Activated naive CD4-positive, alpha-beta T cell treated with anti-CD3 and anti-CD28 coated beads, Interleukin-2, amount 10 ng/mL, durations not matched to agents 7 days and 5 days (primary cell): ENCODE data around the gene FBXO22.
"Not testable (repeated sequence)": the region's sequence is repeated elsewhere in the genome, so short reads cannot be mapped to it uniquely, and the experiment has no call there.

Experiments used
- CTCF ChIA-PET: fragments of 350-600 bp; sonication (Branson Sonifier 250); formaldehyde crosslinking; loops from one replicate; lab custom pipeline; 2021; ENCODE audit warnings: antibody characterized with exemption; lab: Charles Lee
- DNase-seq: peaks from one replicate; pipeline ENCODE4 v3.0.0-alpha.2; 2020
- H3K27ac Mint-ChIP-seq: one replicate; pipeline ENCODE4 v1.8.0; 2021; ENCODE audit warnings: mild to moderate bottlenecking, moderate library complexity, mixed read lengths
- H3K27me3 Mint-ChIP-seq: one replicate; pipeline ENCODE4 v1.8.0; 2021; ENCODE audit warnings: mild to moderate bottlenecking, mixed read lengths
- H3K36me3 Mint-ChIP-seq: one replicate; pipeline ENCODE4 v1.8.0; 2021; ENCODE audit warnings: mixed read lengths
- H3K4me1 Mint-ChIP-seq: one replicate; pipeline ENCODE4 v1.8.0; 2021; ENCODE audit warnings: mixed read lengths
- H3K4me3 Mint-ChIP-seq: one replicate; pipeline ENCODE4 v1.8.0; 2021; ENCODE audit warnings: mild to moderate bottlenecking, moderate library complexity, mixed read lengths
- H3K9me3 Mint-ChIP-seq: one replicate; pipeline ENCODE4 v1.8.0; 2021; ENCODE audit warnings: mixed read lengths

The FBXO22 gene

DNA sequence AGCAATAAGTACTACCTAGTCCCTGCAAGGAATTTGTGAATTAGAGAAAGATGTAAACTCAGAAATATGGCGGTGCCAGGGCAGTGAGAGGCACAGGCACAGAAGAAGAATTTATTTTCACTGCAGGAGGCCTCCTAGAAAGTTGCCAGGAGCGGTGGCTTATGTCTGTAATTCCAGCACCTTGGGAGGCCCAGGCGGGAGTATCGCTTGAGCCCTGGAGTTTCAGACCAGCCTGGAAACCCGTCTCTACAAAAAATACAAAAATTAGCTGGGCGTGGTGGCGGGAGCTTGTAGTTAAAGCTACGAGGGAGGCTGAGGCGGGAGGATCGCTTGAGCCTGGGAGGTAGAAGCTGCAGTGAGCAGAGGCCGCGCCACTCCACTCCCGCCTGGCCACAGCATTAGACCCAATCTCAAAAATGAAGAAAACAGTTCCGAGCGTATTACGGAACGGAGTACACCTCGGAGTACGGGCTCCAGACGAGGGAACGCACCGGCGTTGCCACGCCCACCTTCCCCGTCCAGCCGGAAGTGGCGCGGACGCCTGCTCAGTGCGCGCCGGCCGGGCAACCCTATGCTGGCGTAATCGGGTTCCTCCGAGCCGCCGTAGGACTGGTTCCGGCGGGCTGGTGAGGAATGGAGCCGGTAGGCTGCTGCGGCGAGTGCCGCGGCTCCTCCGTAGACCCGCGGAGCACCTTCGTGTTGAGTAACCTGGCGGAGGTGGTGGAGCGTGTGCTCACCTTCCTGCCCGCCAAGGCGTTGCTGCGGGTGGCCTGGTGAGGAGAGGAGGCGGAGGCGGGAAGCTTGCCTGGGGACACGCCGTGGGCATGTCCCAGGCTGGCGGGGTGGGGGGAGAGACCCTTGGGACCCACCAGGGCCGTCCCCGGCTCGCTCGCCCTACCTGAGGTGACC, at the start of gene FBXO22:
FBXO22 (plus strand) TSS at position 548 of the 909 bp plus-strand sequence; CDS start at position 634, 86 bp downstream.
- H3K36me3 Mint-ChIP-seq = peaks cover 29% of the 10 kb centered on the region
- H3K27me3 Mint-ChIP-seq = no peaks in the 10 kb centered on the region
- H3K4me3 Mint-ChIP-seq = peak within 1 kb of the TSS; percentile 99
- peaks cover 55% of the 10 kb centered on the region for H3K4me1 Mint-ChIP-seq
- no peaks in the 10 kb centered on the region for H3K9me3 Mint-ChIP-seq
- CTCF ChIA-PET = interaction anchor here (0.7 kb wide), 1 partner anchor 1059 kb away, joined by 3 read pairs; no protein-coding TSS in a partner anchor
- DNase-seq = peak; percentile 93
- H3K27ac Mint-ChIP-seq = peak within 1 kb of the TSS; percentile 96

- Mint-ChIP-seq H3K36me3 (peaks cover 47% of the 10 kb centered on the region), H3K27me3 (no peaks in the 10 kb centered on the region), H3K4me1 (peaks cover 25% of the 10 kb centered on the region), H3K27ac (no peak overlapping the region), H3K4me3 (no peak overlapping the region), H3K9me3 (no peaks in the 10 kb centered on the region)
- CTCF ChIA-PET = no interaction called here
- DNase-seq = no peak
Measured at GRCh38 chr15:75857886-75858285, 45.8 kb upstream of the FBXO22 start.

- Mint-ChIP-seq H3K36me3 (peaks cover 52% of the 10 kb centered on the region), H3K27ac (no peak overlapping the region), H3K27me3 (no peaks in the 10 kb centered on the region), H3K4me1 (peaks cover 39% of the 10 kb centered on the region), H3K4me3 (no peak overlapping the region), H3K9me3 (no peaks in the 10 kb centered on the region)
- DNase-seq = no peak
- CTCF ChIA-PET = no interaction called here
Measured at GRCh38 chr15:75861750-75862402, 41.8 kb upstream of the FBXO22 start.

GRCh38 chr15:75862796-75863195, 40.9 kb upstream of the FBXO22 start:
- DNase-seq = no peak
- no peak overlapping the region for H3K4me3 Mint-ChIP-seq

GRCh38 chr15:75864213-75865059, 39.2 kb upstream of the FBXO22 start:
- H3K36me3 Mint-ChIP-seq = peaks cover 49% of the 10 kb centered on the region
- DNase-seq = no peak
- no peaks in the 10 kb centered on the region for H3K9me3 Mint-ChIP-seq
- CTCF ChIA-PET = interaction anchor here (0.6 kb wide), 1 partner anchor 1008 kb away, joined by 3 read pairs; no protein-coding TSS in a partner anchor
- no peak overlapping the region for H3K4me3 Mint-ChIP-seq
- peaks cover 34% of the 10 kb centered on the region for H3K4me1 Mint-ChIP-seq
- no peak overlapping the region for H3K27ac Mint-ChIP-seq
- H3K27me3 Mint-ChIP-seq = no peaks in the 10 kb centered on the region

More at GRCh38 chr15:75862796-75863195, 40.9 kb upstream of the FBXO22 start:
- H3K27ac Mint-ChIP-seq = no peak overlapping the region
- H3K9me3 Mint-ChIP-seq = no peaks in the 10 kb centered on the region
- peaks cover 51% of the 10 kb centered on the region for H3K36me3 Mint-ChIP-seq
- CTCF ChIA-PET = no interaction called here
- no peaks in the 10 kb centered on the region for H3K27me3 Mint-ChIP-seq
- H3K4me1 Mint-ChIP-seq = peaks cover 45% of the 10 kb centered on the region

GRCh38 chr15:75866045-75866444, 37.6 kb upstream of the FBXO22 start:
- Mint-ChIP-seq H3K36me3 (peaks cover 48% of the 10 kb centered on the region), H3K4me1 (peaks cover 30% of the 10 kb centered on the region)
- H3K27ac Mint-ChIP-seq, H3K9me3 Mint-ChIP-seq, H3K4me3 Mint-ChIP-seq, DNase-seq, H3K27me3 Mint-ChIP-seq, CTCF ChIA-PET: not testable (repeated sequence)

GRCh38 chr15:75866916-75867315, 36.8 kb upstream of the FBXO22 start:
- no peaks in the 10 kb centered on the region for H3K9me3 Mint-ChIP-seq
- CTCF ChIA-PET = no interaction called here
- H3K4me3 Mint-ChIP-seq = no peak overlapping the region
- no peak overlapping the region for H3K27ac Mint-ChIP-seq
- no peak for DNase-seq
- no peaks in the 10 kb centered on the region for H3K27me3 Mint-ChIP-seq
- peaks cover 44% of the 10 kb centered on the region for H3K36me3 Mint-ChIP-seq
- peaks cover 30% of the 10 kb centered on the region for H3K4me1 Mint-ChIP-seq

- Mint-ChIP-seq H3K27me3 (no peaks in the 10 kb centered on the region), H3K36me3 (peaks cover 44% of the 10 kb centered on the region), H3K9me3 (no peaks in the 10 kb centered on the region), H3K27ac (no peak overlapping the region), H3K4me1 (peaks cover 30% of the 10 kb centered on the region), H3K4me3 (no peak overlapping the region)
- DNase-seq = no peak
- CTCF ChIA-PET = no interaction called here
Measured at GRCh38 chr15:75867449-75867848, 36.2 kb upstream of the FBXO22 start.

- H3K9me3 Mint-ChIP-seq = no peaks in the 10 kb centered on the region
- no peak overlapping the region for H3K27ac Mint-ChIP-seq
- no peaks in the 10 kb centered on the region for H3K27me3 Mint-ChIP-seq
- H3K4me3 Mint-ChIP-seq = no peak overlapping the region
- no peak for DNase-seq
- peaks cover 44% of the 10 kb centered on the region for H3K36me3 Mint-ChIP-seq
- CTCF ChIA-PET = no interaction called here
- peaks cover 30% of the 10 kb centered on the region for H3K4me1 Mint-ChIP-seq
Measured at GRCh38 chr15:75868019-75868418, 35.7 kb upstream of the FBXO22 start.

- H3K9me3 Mint-ChIP-seq = no peaks in the 10 kb centered on the region
- H3K27me3 Mint-ChIP-seq = no peaks in the 10 kb centered on the region
- H3K4me3 Mint-ChIP-seq = no peak overlapping the region
- H3K27ac Mint-ChIP-seq = no peak overlapping the region
- CTCF ChIA-PET = no interaction called here
- DNase-seq = no peak
- H3K4me1 Mint-ChIP-seq = peaks cover 31% of the 10 kb centered on the region
- peaks cover 47% of the 10 kb centered on the region for H3K36me3 Mint-ChIP-seq
Measured at GRCh38 chr15:75869446-75869845, 34.2 kb upstream of the FBXO22 start.

DNA sequence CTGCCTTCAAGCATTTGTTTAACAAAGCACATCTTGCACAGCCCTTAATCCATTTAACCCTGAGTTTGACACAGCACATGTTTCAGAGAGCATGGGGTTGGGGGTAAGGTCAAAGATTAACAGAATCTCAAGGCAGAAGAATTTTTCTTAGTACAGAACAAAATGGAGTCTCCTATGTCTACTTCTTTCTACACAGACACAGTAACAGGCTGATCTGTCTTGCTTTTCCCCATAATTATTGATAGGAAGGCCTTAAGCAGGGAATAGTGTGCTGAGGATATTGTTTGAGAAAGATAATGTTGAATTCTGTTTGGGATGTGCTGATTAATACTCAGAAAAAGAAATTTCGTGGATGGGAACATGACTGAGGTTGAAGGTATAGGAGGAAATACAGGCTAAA, 32.1 kb upstream of the FBXO22 start:
- H3K36me3 Mint-ChIP-seq = peaks cover 53% of the 10 kb centered on the region
- H3K27me3 Mint-ChIP-seq, H3K4me3 Mint-ChIP-seq, CTCF ChIA-PET, H3K9me3 Mint-ChIP-seq, H3K27ac Mint-ChIP-seq, DNase-seq: not testable (repeated sequence)
- peaks cover 23% of the 10 kb centered on the region for H3K4me1 Mint-ChIP-seq

GRCh38 chr15:75872403-75872990, 31.2 kb upstream of the FBXO22 start:
- peaks cover 52% of the 10 kb centered on the region for H3K36me3 Mint-ChIP-seq
- H3K9me3 Mint-ChIP-seq = no peaks in the 10 kb centered on the region
- H3K4me1 Mint-ChIP-seq = peaks cover 14% of the 10 kb centered on the region
- H3K27me3 Mint-ChIP-seq = no peaks in the 10 kb centered on the region
- no peak for DNase-seq
- no peak overlapping the region for H3K4me3 Mint-ChIP-seq
- CTCF ChIA-PET = no interaction called here
- no peak overlapping the region for H3K27ac Mint-ChIP-seq

GRCh38 chr15:75884041-75884440, 19.6 kb upstream of the FBXO22 start:
- no peaks in the 10 kb centered on the region for H3K9me3 Mint-ChIP-seq
- peaks cover 2% of the 10 kb centered on the region for H3K4me1 Mint-ChIP-seq
- H3K27me3 Mint-ChIP-seq = no peaks in the 10 kb centered on the region
- H3K36me3 Mint-ChIP-seq = peaks cover 49% of the 10 kb centered on the region
- no peak overlapping the region for H3K27ac Mint-ChIP-seq
- no peak overlapping the region for H3K4me3 Mint-ChIP-seq
- CTCF ChIA-PET = no interaction called here
- no peak for DNase-seq

DNA sequence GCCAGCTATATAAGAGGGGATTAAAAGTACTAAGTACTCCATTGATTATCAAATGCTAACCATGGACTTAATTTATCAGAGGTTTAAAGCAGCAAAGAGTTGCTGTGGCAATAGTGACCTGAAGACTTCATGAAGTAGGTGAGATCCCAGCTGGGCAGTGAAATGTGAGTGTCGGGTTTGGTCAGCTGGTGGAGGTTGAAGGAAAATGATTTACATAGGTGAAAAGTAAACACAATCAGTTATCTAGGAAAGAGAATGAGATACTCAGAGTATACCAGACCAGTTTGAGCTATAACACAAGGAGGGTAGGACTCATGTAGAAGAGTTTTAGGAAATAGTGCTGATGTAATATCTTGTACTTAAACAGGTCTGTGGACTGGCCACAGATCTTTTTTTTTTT, 16.5 kb upstream of the FBXO22 start:
- H3K27me3 Mint-ChIP-seq = no peaks in the 10 kb centered on the region
- peaks cover 18% of the 10 kb centered on the region for H3K4me1 Mint-ChIP-seq
- no peak overlapping the region for H3K27ac Mint-ChIP-seq
- CTCF ChIA-PET = no interaction called here
- DNase-seq = no peak
- H3K9me3 Mint-ChIP-seq = no peaks in the 10 kb centered on the region
- H3K36me3 Mint-ChIP-seq = peaks cover 44% of the 10 kb centered on the region
- H3K4me3 Mint-ChIP-seq = no peak overlapping the region
